Measurements from ENCODE around the gene EFNA5.

DNA sequence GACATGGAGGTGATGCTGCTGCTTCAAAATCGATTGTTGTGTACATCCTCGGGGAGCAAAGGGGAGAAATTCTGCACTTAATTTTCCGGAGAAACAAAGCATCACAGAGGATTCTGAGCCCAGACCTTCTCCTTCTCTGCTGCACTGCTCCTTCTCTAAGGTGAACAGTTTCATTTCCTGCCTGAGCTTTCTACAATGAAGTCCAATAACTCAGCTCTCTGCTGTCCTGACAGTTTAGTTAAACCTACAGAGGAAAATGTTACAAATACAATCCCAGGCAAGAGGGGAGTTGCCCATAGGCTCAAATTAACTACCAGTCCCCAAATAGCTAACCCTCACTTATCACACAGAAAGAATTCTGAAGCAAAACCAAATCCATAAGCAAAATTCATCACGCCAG is 206.3 kb downstream of the EFNA5 start:
- TF ChIP-seq, protein P1, sequence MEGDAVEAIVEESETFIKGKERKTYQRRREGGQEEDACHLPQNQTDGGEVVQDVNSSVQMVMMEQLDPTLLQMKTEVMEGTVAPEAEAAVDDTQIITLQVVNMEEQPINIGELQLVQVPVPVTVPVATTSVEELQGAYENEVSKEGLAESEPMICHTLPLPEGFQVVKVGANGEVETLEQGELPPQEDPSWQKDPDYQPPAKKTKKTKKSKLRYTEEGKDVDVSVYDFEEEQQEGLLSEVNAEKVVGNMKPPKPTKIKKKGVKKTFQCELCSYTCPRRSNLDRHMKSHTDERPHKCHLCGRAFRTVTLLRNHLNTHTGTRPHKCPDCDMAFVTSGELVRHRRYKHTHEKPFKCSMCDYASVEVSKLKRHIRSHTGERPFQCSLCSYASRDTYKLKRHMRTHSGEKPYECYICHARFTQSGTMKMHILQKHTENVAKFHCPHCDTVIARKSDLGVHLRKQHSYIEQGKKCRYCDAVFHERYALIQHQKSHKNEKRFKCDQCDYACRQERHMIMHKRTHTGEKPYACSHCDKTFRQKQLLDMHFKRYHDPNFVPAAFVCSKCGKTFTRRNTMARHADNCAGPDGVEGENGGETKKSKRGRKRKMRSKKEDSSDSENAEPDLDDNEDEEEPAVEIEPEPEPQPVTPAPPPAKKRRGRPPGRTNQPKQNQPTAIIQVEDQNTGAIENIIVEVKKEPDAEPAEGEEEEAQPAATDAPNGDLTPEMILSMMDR (conservative IDR thresholded peaks at IDR 0.05): no peak
- no peak for TF ChIP-seq EZH2 (IDR thresholded peaks at IDR 0.05; ENCODE audit: low read depth)

Measured in PC-9 (cell line).